Spleen (tissue), 11 donors: ENCODE results near the gene CARD18. TPM values are rescaled to one million over a fixed set of nuclear protein-coding genes. Genes with fewer than 3 reads are reported as not detected.
"Not testable (repeated sequence)": the region's sequence is repeated elsewhere in the genome, so short reads cannot be mapped to it uniquely, and the experiment has no call there.

ENCODE experiments used
- DNase-seq: peaks from one replicate; pipeline ENCODE4 v3.0.0-alpha.2; 2020
- H3K27ac ChIP-seq, 8 donors: fragments of 200-600 bp; sonication (generic) in 7 of 8; 1 replicate in 4 of 8; 2 replicates in 4 of 8; pipeline versions ENCODE4 v1.5.0 to v1.8.0; 2016 to 2021; ENCODE audit warnings: inconsistent platforms in 4 of 8, mild to moderate bottlenecking in 4 of 8, moderate library complexity in 1 of 8
- H3K27me3 ChIP-seq, 7 donors: fragments of 200-600 bp; sonication (generic) in 6 of 7; replicated peaks in 1 of 7; 1 replicate in 4 of 7; 2 replicates in 3 of 7; pipeline versions ENCODE4 v1.5.0 to v1.8.0; 2016 to 2021; ENCODE audit warnings: inconsistent platforms in 3 of 7, mild to moderate bottlenecking in 1 of 7
- H3K36me3 ChIP-seq, 6 donors: fragments of 200-600 bp; sonication (generic) in 5 of 6; 1 replicate in 4 of 6; 2 replicates in 2 of 6; pipeline versions ENCODE4 v1.5.0 to v1.8.0; 2016 to 2021; ENCODE audit warnings: inconsistent platforms in 2 of 6
- H3K4me1 ChIP-seq, 6 donors: fragments of 200-600 bp; sonication (generic) in 5 of 6; 1 replicate in 3 of 6; 2 replicates in 3 of 6; pipeline versions ENCODE4 v1.5.0 to v1.8.0; 2016 to 2021; ENCODE audit warnings: inconsistent platforms in 3 of 6
- H3K4me3 ChIP-seq, 8 donors: fragments of 200-600 bp; sonication (generic) in 7 of 8; 1 replicate in 4 of 8; 2 replicates in 4 of 8; pipeline versions ENCODE4 v1.5.0 to v1.8.0; 2016 to 2021; ENCODE audit warnings: inconsistent platforms in 4 of 8, mild to moderate bottlenecking in 4 of 8, moderate library complexity in 2 of 8
- H3K9me3 ChIP-seq, 8 donors: fragments of 200-600 bp; sonication (generic) in 7 of 8; 1 replicate in 4 of 8; 2 replicates in 4 of 8; pipeline versions ENCODE4 v1.5.0 to v1.8.0; 2016 to 2021; ENCODE audit warnings: inconsistent platforms in 4 of 8
- POLR2A ChIP-seq, 3 donors: fragments of 450-650 bp; IDR thresholded peaks; one replicate each; pipeline ENCODE4 v1.5.1; 2017; ENCODE audit warnings: antibody characterized with exemption in 3 of 3, mild to moderate bottlenecking in 1 of 3
- POLR2AphosphoS5 ChIP-seq, 3 donors: sonication (generic); formaldehyde crosslinking; IDR thresholded peaks; one replicate each; pipeline ENCODE4 v1.5.1; 2017; ENCODE audit warnings: antibody characterized with exemption in 3 of 3
- WGBS, 5 donors: extraction: QIAGEN DNeasy Blood & Tissue Kit in 3 of 5; methylation state at CpG; one replicate each; pipeline versions ENCODE4 v1.1.5 to v1.1.7; 2013 to 2018; 5-methylcytosine and 5-hydroxymethylcytosine counted together
- intact Hi-C: fragments of 100-400 bp; cut with DNase I; formaldehyde crosslinking; loops from one replicate; pipeline ENCODE4 v1.15.0; 2023; ENCODE audit warnings: low total_unique reads
- polyA plus RNA-seq, 3 donors: library from polyadenylated mRNA; stranded (reverse); fragments of 200-250 nt; gene quantifications; one replicate each; pipeline ENCODE4 v1.2.1, GENCODE V29; 2013
- total RNA-seq, 7 donors: library from RNA; depleted of rRNA in 3 of 7; stranded (reverse); fragments of >200 nt in 3 of 7; fragmentation: NEBNext Ultra II Directional in 4 of 7; extraction: Animal tissue kit (Norgen Biotek cat#: 25700) in 4 of 7; gene quantifications; one replicate each; pipeline versions ENCODE4 v1.1.0 to v1.2.1, GENCODE V29; 2016 to 2021
- TF ChIP-seq, protein P1 (sequence below), 11 experiments: fragments of 200-600 bp in 7 of 11; fragments of 450-650 bp in 4 of 11; sonication (generic) in 4 of 11; IDR thresholded peaks in 8 of 11; conservative IDR thresholded peaks in 3 of 11; 1 replicate in 7 of 11; 2 replicates in 4 of 11; pipeline versions ENCODE4 v1.4.0 to v1.8.0; 2016 to 2021; ENCODE audit warnings: antibody characterized with exemption in 11 of 11, inconsistent platforms in 4 of 11, mild to moderate bottlenecking in 1 of 11
- donor health status: healthy with polysubstance abuse.
- donor health status: DM: no; HTN: no; CAD: no; lungs with moderate emphysema.
- donor health status: DM: no; HTN: no; CAD: no.
- donor health status: Bipolar disorder and iron deficiency.
- donor health status: healthy.
- donor health status: DM: no; HTN: no; CAD: no.
- donor health status: DM: yes; HTN: yes; CAD: no.

Gene CARD18
- total and polyA plus RNA-seq, 10 donors = not detected

- H3K4me1 ChIP-seq = peaks cover 0 to 23% (median 4%) of the 10 kb centered on the region in 6 donors
- no peak overlapping the region for H3K4me3 ChIP-seq
- no peak overlapping the region for H3K27ac ChIP-seq
- H3K9me3 ChIP-seq = peaks cover 0 to 13% (median 9%) of the 10 kb centered on the region in 8 donors
- intact Hi-C loops = no loop called here
- H3K27me3 ChIP-seq = no peaks in the 10 kb centered on the region
- no peaks in the 10 kb centered on the region for H3K36me3 ChIP-seq
- no peak for DNase-seq
- TF ChIP-seq POLR2AphosphoS5 (IDR thresholded peaks at IDR 0.05) (no peak), POLR2A (IDR thresholded peaks at IDR 0.05) (no peak)
- TF ChIP-seq, protein P1, sequence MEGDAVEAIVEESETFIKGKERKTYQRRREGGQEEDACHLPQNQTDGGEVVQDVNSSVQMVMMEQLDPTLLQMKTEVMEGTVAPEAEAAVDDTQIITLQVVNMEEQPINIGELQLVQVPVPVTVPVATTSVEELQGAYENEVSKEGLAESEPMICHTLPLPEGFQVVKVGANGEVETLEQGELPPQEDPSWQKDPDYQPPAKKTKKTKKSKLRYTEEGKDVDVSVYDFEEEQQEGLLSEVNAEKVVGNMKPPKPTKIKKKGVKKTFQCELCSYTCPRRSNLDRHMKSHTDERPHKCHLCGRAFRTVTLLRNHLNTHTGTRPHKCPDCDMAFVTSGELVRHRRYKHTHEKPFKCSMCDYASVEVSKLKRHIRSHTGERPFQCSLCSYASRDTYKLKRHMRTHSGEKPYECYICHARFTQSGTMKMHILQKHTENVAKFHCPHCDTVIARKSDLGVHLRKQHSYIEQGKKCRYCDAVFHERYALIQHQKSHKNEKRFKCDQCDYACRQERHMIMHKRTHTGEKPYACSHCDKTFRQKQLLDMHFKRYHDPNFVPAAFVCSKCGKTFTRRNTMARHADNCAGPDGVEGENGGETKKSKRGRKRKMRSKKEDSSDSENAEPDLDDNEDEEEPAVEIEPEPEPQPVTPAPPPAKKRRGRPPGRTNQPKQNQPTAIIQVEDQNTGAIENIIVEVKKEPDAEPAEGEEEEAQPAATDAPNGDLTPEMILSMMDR (IDR thresholded peaks at IDR 0.05 in 8 of 11, conservative IDR thresholded peaks at IDR 0.05 in 3 of 11) = no peak
Measured at GRCh38 chr11:105103336-105103735, 36.2 kb downstream of the CARD18 start.

DNA sequence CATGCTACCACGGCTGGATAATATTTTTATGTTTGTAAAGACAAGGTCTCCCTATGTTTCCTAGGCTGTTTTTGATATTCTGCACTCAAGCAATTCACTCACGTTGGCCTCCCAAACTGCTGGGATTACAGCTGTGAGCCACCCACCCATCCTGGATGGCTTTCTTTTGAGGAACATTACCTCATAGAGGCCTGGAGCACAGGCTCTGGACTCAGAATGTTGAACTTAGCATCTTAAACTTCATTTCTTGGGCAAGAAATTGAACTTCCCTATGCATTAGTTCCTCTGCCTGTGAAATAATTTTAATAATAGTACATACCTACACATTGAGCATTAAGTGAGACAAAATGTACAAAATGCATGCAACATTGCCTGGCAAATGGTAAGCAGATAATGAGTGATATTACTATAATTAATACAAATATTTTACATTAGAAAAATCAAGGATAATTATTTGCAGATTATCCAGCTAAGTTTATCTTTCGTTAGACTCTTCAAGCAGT lies 37.4 kb downstream of the CARD18 start:
- not testable (repeated sequence) for H3K27me3 ChIP-seq

DNA sequence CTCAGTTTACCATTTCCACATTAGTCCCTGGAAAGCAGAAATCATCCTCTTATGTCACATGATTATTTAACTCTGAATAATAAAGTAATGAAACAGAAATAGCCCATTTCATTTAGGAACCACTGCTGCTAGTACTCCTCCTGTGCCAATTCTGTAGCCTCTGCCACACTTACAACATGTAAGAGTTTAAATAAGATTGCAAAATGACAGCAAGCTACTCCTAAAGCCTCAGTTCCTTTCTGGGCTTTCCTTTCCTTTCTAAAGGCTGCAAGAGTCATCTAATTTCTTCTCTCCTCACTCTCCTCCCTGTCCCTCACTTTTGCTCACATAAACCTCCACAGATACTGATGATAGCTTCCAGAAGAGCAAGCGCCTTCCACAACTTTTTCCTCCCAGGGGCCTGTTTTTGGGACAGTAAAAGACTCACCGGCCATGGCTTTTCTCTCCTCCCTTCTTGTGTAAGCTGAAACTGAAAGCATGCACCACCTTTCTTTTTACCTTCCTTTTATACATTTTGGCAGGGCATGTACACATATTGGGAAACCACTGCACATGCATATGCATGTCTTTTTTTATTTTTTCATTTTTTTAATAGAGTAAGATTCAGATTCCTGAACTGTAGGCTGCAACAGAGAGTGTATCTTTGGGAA lies 38.5 kb downstream of the CARD18 start:
- peak overlapping the region in 7 of 8 donors; percentile 7 to 81 (median 57) for H3K27ac ChIP-seq
- H3K4me3 ChIP-seq = peak overlapping the region in 1 of 8 donors; percentile 32
- H3K36me3 ChIP-seq = no peaks in the 10 kb centered on the region
- TF ChIP-seq POLR2A (IDR thresholded peaks at IDR 0.05) (no peak), POLR2AphosphoS5 (IDR thresholded peaks at IDR 0.05) (no peak)
- TF ChIP-seq, protein P1 (IDR thresholded peaks at IDR 0.05 in 8 of 11, conservative IDR thresholded peaks at IDR 0.05 in 3 of 11) = no peak
- H3K9me3 ChIP-seq = peaks cover 0 to 13% (median 9%) of the 10 kb centered on the region in 8 donors
- DNase-seq = no peak
- intact Hi-C loops = no loop called here
- no peaks in the 10 kb centered on the region for H3K27me3 ChIP-seq
- H3K4me1 ChIP-seq = peaks cover 0 to 23% (median 4%) of the 10 kb centered on the region in 6 donors
- 53 to 72% (median 59%) methylated on average over 2 of the region's 2 CpGs for WGBS, 5 donors

More for the DNA sequence above, 37.4 kb downstream of the CARD18 start:
- WGBS, 5 donors = 80 to 100% (median 81%) methylated on average over 1 to 3 of the region's 3 CpGs
- H3K36me3 ChIP-seq, DNase-seq, H3K4me3 ChIP-seq, intact Hi-C loops: not testable (repeated sequence)
- Histone ChIP-seq H3K27ac (peak overlapping the region in 1 of 8 donors; percentile 81), H3K4me1 (peaks cover 0 to 23% (median 4%) of the 10 kb centered on the region in 6 donors), H3K9me3 (peaks cover 0 to 13% (median 9%) of the 10 kb centered on the region in 8 donors)

DNA sequence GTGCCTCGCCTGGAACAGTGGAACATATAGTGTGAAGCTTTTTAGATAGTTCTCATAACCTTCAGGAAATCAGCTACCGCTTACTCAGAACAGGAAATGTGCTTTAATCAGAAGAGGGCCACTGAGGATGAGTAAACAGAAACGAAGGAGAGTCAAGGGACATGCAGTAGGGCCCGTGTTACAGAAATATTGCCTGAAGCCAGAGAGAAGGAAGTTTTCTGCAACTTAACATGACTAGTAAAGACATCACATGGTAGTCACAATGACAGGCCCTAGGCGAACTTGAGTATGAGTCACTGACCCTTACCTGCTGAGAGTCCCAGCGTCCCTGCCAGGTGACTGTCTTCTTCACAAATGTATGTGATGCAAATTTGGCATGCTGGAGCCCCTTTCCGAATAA lies 39.4 kb downstream of the CARD18 start:
- TF ChIP-seq POLR2A (IDR thresholded peaks at IDR 0.05) (no peak), POLR2AphosphoS5 (IDR thresholded peaks at IDR 0.05) (no peak)
- TF ChIP-seq, protein P1 (IDR thresholded peaks at IDR 0.05 in 8 of 11, conservative IDR thresholded peaks at IDR 0.05 in 3 of 11) = no peak
- intact Hi-C loops = no loop called here
- 25 to 56% (median 40%) methylated on average over 7 of the region's 7 CpGs for WGBS, 5 donors
- peak overlapping the region in 5 of 8 donors; percentile 25 to 81 (median 70) for H3K27ac ChIP-seq
- H3K4me1 ChIP-seq = peaks cover 0 to 23% (median 4%) of the 10 kb centered on the region in 6 donors
- no peak for DNase-seq
- H3K27me3 ChIP-seq = no peaks in the 10 kb centered on the region
- H3K4me3 ChIP-seq = peak overlapping the region in 1 of 8 donors; percentile 32
- H3K36me3 ChIP-seq = no peaks in the 10 kb centered on the region
- H3K9me3 ChIP-seq = peaks cover 0 to 6% (median 2%) of the 10 kb centered on the region in 8 donors

DNA sequence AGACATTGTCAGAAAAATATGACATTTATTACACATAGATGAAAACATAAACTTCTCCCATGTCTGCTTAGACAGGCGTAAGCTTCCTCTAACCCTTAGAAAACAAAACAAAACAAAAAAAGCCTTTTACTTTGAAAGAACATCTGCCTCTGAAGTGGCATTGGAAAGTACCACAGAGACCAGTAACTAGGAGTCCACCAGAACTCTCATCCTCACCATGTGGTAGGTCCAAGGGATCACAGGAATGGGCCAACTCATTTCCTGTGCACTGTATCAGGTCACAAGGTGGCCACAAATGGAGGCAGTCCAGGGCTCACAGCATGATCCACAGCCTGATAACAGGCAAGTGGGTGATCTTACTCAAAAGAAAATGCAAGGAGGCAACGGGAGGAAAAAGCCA lies 40.0 kb downstream of the CARD18 start:
- H3K4me1 ChIP-seq = peaks cover 0 to 23% (median 4%) of the 10 kb centered on the region in 6 donors
- H3K4me3 ChIP-seq, DNase-seq, H3K9me3 ChIP-seq, H3K27me3 ChIP-seq, H3K36me3 ChIP-seq, intact Hi-C loops: not testable (repeated sequence)
- WGBS, 5 donors = 63 to 94% (median 70%) methylated on average over 2 of the region's 2 CpGs
- peak overlapping the region in 5 of 8 donors; percentile 25 to 81 (median 70) for H3K27ac ChIP-seq
